Measurements from ENCODE around the gene HDGFL3. TPM values are rescaled to one million over a fixed set of nuclear protein-coding genes. Genes with fewer than 3 reads are reported as not detected.

The HDGFL3 gene
- total RNA-seq, 2 donors from 2014 or later, result 16.2 to 16.7 TPM

GRCh38 chr15:83112233-83112955 is 95.2 kb downstream of the HDGFL3 start:
- no peaks in the 10 kb centered on the region for H3K9me3 ChIP-seq
- no peak overlapping the region for H3K27ac ChIP-seq
- intact Hi-C loops (cut with DNase I), result no loop called here

GRCh38 chr15:83111149-83111548 is 96.5 kb downstream of the HDGFL3 start:
- no peak overlapping the region for H3K4me3 ChIP-seq
- no peaks in the 10 kb centered on the region for H3K4me1 ChIP-seq
- no peaks in the 10 kb centered on the region for H3K36me3 ChIP-seq
- peaks cover 20% of the 10 kb centered on the region for H3K27me3 ChIP-seq
- no peak for TF ChIP-seq CTCF (IDR thresholded peaks at IDR 0.05)
- no peak for DNase-seq
- intact Hi-C loops (cut with DNase I), result no loop called here
- no peak overlapping the region for H3K9ac ChIP-seq (ENCODE audit: low read depth in 2 of 2, low read length in 2 of 2)
- H3K27ac ChIP-seq, result no peak overlapping the region
- no peaks in the 10 kb centered on the region for H3K9me3 ChIP-seq

More at GRCh38 chr15:83112233-83112955, 95.2 kb downstream of the HDGFL3 start:
- TF ChIP-seq CTCF (IDR thresholded peaks at IDR 0.05), result no peak
- Histone ChIP-seq H3K36me3 (no peaks in the 10 kb centered on the region), H3K4me3 (no peak overlapping the region), H3K9ac (ENCODE audit: low read depth in 2 of 2, low read length in 2 of 2) (no peak overlapping the region), H3K27me3 (peaks cover 13% of the 10 kb centered on the region), H3K4me1 (no peaks in the 10 kb centered on the region)
- DNase-seq, result no peak

GRCh38 chr15:83110381-83110780 is 97.2 kb downstream of the HDGFL3 start:
- Histone ChIP-seq H3K27me3 (peaks cover 20% of the 10 kb centered on the region), H3K9ac (ENCODE audit: low read depth in 2 of 2, low read length in 2 of 2) (no peak overlapping the region), H3K4me1 (no peaks in the 10 kb centered on the region)

GRCh38 chr15:83109532-83109931 is 98.1 kb downstream of the HDGFL3 start:
- Histone ChIP-seq H3K36me3 (no peaks in the 10 kb centered on the region), H3K9me3 (no peaks in the 10 kb centered on the region), H3K9ac (ENCODE audit: low read depth in 2 of 2, low read length in 2 of 2) (no peak overlapping the region), H3K4me3 (no peak overlapping the region), H3K4me1 (no peaks in the 10 kb centered on the region), H3K27ac (no peak overlapping the region), H3K27me3 (peaks cover 20% of the 10 kb centered on the region)
- intact Hi-C loops (cut with DNase I), result no loop called here
- TF ChIP-seq CTCF (IDR thresholded peaks at IDR 0.05), result no peak
- DNase-seq, result no peak

More at GRCh38 chr15:83110381-83110780, 97.2 kb downstream of the HDGFL3 start:
- no peak for TF ChIP-seq CTCF (IDR thresholded peaks at IDR 0.05)
- Histone ChIP-seq H3K36me3 (no peaks in the 10 kb centered on the region), H3K9me3 (no peaks in the 10 kb centered on the region), H3K27ac (no peak overlapping the region), H3K4me3 (no peak overlapping the region)
- intact Hi-C loops (cut with DNase I), result no loop called here
- no peak for DNase-seq

GRCh38 chr15:83108266-83109219 is 99.1 kb downstream of the HDGFL3 start:
- peak; percentile 28 for DNase-seq
- Histone ChIP-seq H3K4me3 (peak overlapping the region; percentile 41), H3K4me1 (no peaks in the 10 kb centered on the region), H3K9ac (ENCODE audit: low read depth in 2 of 2, low read length in 2 of 2) (peak overlapping the region; percentile 21 to 35), H3K27me3 (peaks cover 20% of the 10 kb centered on the region), H3K9me3 (no peaks in the 10 kb centered on the region), H3K27ac (peak overlapping the region; percentile 24), H3K36me3 (no peaks in the 10 kb centered on the region)
- intact Hi-C loops (cut with DNase I), result no loop called here
- no peak for TF ChIP-seq CTCF (IDR thresholded peaks at IDR 0.05)
